ENCODE measurements around the gene SELENON. TPM values are rescaled to one million over a fixed set of nuclear protein-coding genes. Genes with fewer than 3 reads are reported as not detected.

The SELENON gene
- total and polyA plus RNA-seq, 4 donors = 35.9 to 88.8 (median 48.3) TPM

GRCh38 chr1:25829046-25829445, 29.1 kb downstream of the SELENON start:
- 77 to 80% methylated on average over 1 of the region's 1 CpG for WGBS, 2 donors
- Histone ChIP-seq H3K36me3 (ENCODE audit: control insufficient read depth in 4 of 4, insufficient read depth in 4 of 4, low read length in 4 of 4) (peaks cover 46 to 62% (median 57%) of the 10 kb centered on the region in 4 donors), H3K27ac (ENCODE audit: low read depth in 1 of 2, low read length in 1 of 2) (no peak overlapping the region), H3K4me3 (no peak overlapping the region), H3K27me3 (ENCODE audit: control insufficient read depth in 3 of 3, insufficient read depth in 3 of 3, low read length in 2 of 3) (no peaks in the 10 kb centered on the region), H3K9me3 (ENCODE audit: control insufficient read depth in 4 of 4, insufficient read depth in 3 of 4, low read length in 3 of 4) (no peaks in the 10 kb centered on the region), H3K9ac (ENCODE audit: insufficient read depth in 1 of 2, low read length in 2 of 2) (no peak overlapping the region), H3K4me1 (ENCODE audit: control insufficient read depth in 5 of 5, insufficient read depth in 5 of 5, low read length in 5 of 5) (peaks cover 0 to 2% (median 0%) of the 10 kb centered on the region in 5 donors)
- ATAC-seq (ENCODE audit: insufficient read depth, low FRiP score) (no peak), DNase-seq (no peak)
- TF ChIP-seq, protein P1, sequence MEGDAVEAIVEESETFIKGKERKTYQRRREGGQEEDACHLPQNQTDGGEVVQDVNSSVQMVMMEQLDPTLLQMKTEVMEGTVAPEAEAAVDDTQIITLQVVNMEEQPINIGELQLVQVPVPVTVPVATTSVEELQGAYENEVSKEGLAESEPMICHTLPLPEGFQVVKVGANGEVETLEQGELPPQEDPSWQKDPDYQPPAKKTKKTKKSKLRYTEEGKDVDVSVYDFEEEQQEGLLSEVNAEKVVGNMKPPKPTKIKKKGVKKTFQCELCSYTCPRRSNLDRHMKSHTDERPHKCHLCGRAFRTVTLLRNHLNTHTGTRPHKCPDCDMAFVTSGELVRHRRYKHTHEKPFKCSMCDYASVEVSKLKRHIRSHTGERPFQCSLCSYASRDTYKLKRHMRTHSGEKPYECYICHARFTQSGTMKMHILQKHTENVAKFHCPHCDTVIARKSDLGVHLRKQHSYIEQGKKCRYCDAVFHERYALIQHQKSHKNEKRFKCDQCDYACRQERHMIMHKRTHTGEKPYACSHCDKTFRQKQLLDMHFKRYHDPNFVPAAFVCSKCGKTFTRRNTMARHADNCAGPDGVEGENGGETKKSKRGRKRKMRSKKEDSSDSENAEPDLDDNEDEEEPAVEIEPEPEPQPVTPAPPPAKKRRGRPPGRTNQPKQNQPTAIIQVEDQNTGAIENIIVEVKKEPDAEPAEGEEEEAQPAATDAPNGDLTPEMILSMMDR (IDR thresholded peaks at IDR 0.05; ENCODE audit: control extremely low read depth, extremely low read depth) = no peak

DNA sequence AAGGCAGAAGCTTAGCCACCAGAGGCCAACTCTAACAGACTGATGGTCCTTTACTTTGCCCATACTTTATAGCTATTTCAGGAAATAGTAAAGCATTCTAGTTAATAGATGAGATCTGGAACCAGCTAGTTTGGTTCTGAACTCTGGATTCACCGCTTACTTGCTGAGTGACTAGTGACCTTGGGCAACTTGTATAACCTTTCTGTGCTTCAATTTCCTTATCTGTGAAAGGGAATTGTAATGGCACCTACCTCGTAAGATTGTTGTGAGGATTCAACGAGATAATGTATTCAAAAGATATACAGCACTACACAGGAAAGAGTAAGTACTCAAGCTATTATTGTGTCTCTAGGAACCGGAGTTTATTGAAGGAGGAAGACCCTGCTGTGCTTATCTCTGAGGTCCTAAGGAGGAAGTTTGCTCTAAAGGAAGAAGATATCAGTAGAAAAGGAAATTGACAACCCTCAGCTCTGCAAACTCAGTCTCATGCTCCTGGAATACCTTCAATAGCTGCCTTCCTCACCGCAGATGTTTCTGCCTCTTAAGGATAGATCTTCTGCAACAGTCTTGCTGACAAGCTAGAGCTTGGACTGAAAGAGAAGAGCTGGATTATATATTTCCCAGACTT, 31.7 kb downstream of the SELENON start:
- ATAC-seq (ENCODE audit: insufficient read depth, low FRiP score) (no peak), DNase-seq (no peak)
- WGBS, 2 donors = 29 to 43% methylated on average over 5 of the region's 5 CpGs
- H3K4me3 ChIP-seq = no peak overlapping the region
- H3K9ac ChIP-seq (ENCODE audit: insufficient read depth in 1 of 2, low read length in 2 of 2) = no peak overlapping the region
- no peak overlapping the region for H3K27ac ChIP-seq (ENCODE audit: low read depth in 1 of 2, low read length in 1 of 2)
- no peaks in the 10 kb centered on the region for H3K9me3 ChIP-seq (ENCODE audit: control insufficient read depth in 4 of 4, insufficient read depth in 3 of 4, low read length in 3 of 4)
- TF ChIP-seq, protein P1 (IDR thresholded peaks at IDR 0.05; ENCODE audit: control extremely low read depth, extremely low read depth) = no peak
- peaks cover 0 to 2% (median 0%) of the 10 kb centered on the region in 5 donors for H3K4me1 ChIP-seq (ENCODE audit: control insufficient read depth in 5 of 5, insufficient read depth in 5 of 5, low read length in 5 of 5)
- peaks cover 40 to 60% (median 48%) of the 10 kb centered on the region in 4 donors for H3K36me3 ChIP-seq (ENCODE audit: control insufficient read depth in 4 of 4, insufficient read depth in 4 of 4, low read length in 4 of 4)
- H3K27me3 ChIP-seq (ENCODE audit: control insufficient read depth in 3 of 3, insufficient read depth in 3 of 3, low read length in 2 of 3) = no peaks in the 10 kb centered on the region

- ATAC-seq (ENCODE audit: insufficient read depth, low FRiP score) = no peak
- DNase-seq = no peak
- 69 to 75% methylated on average over 6 of the region's 6 CpGs for WGBS, 2 donors
- Histone ChIP-seq H3K9ac (ENCODE audit: insufficient read depth in 1 of 2, low read length in 2 of 2) (no peak overlapping the region), H3K4me1 (ENCODE audit: control insufficient read depth in 5 of 5, insufficient read depth in 5 of 5, low read length in 5 of 5) (peaks cover 0 to 2% (median 0%) of the 10 kb centered on the region in 5 donors), H3K36me3 (ENCODE audit: control insufficient read depth in 4 of 4, insufficient read depth in 4 of 4, low read length in 4 of 4) (peaks cover 38 to 55% (median 45%) of the 10 kb centered on the region in 4 donors), H3K9me3 (ENCODE audit: control insufficient read depth in 4 of 4, insufficient read depth in 3 of 4, low read length in 3 of 4) (no peaks in the 10 kb centered on the region), H3K27ac (ENCODE audit: low read depth in 1 of 2, low read length in 1 of 2) (no peak overlapping the region), H3K4me3 (no peak overlapping the region), H3K27me3 (ENCODE audit: control insufficient read depth in 3 of 3, insufficient read depth in 3 of 3, low read length in 2 of 3) (no peaks in the 10 kb centered on the region)
- TF ChIP-seq, protein P1 (IDR thresholded peaks at IDR 0.05; ENCODE audit: control extremely low read depth, extremely low read depth) = no peak
Measured at GRCh38 chr1:25832336-25833037, 32.5 kb downstream of the SELENON start.
